Measurements from ENCODE around the gene EBP. TPM values are rescaled to one million over a fixed set of nuclear protein-coding genes. Genes with fewer than 3 reads are reported as not detected.

Gene EBP
- total and polyA plus RNA-seq, 9 of the 15 experiments (the other 6 are each of a cell fraction or from before 2014, with no cell fraction given), result 228 to 987 (median 274) TPM

DNA sequence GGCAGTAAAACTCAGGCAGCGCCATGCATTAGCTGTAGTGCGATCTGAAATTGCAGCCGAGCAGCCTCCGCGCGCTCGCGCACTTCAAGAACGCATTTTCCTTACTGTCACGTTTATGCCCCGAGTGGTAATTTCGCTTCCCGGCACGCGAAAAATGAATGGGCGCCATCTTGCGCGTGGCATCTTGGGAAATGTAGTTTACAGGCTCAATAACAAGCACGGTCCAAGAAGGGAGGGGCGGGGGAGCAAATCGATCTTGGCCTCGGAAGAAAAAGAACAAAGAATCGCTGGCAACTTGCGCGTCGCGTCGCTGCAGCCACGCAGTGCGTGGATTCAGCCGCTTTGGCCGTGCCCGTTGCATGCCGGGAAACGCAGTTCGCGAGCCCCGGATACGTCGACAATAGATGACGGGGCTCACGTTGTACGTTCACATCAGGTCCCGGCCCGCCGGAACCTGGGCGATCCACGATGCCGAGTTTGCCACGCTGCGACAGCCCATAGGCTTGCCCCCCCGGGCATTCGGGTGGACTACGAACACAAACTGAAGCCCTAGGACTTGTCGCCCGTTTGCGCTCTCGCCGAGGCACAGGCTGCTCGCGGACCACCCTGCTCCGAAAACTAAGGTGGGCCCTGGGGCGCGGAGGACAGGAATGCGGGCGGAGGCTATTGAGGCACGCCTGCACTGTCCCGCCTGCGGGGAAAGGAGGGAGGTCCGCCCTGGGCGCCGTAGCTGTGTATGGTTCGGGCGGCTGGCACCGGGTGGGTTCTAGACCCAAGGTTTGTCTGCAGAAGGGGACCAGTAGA, 45.6 kb upstream of the EBP start, which contains the start of gene FTSJ1 (continued):
- TF ChIP-seq, protein P1, sequence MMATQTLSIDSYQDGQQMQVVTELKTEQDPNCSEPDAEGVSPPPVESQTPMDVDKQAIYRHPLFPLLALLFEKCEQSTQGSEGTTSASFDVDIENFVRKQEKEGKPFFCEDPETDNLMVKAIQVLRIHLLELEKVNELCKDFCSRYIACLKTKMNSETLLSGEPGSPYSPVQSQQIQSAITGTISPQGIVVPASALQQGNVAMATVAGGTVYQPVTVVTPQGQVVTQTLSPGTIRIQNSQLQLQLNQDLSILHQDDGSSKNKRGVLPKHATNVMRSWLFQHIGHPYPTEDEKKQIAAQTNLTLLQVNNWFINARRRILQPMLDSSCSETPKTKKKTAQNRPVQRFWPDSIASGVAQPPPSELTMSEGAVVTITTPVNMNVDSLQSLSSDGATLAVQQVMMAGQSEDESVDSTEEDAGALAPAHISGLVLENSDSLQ (IDR thresholded peaks at IDR 0.05), result 0 out of 2 replicates have a peak, but pooled peaks have one; percentile 31
- TF ChIP-seq ESRRA (IDR thresholded peaks at IDR 0.05; ENCODE audit: borderline replicate concordance, low read depth) (0 out of 2 replicates have a peak, but pooled peaks have one; percentile 24), XRCC4 (IDR thresholded peaks at IDR 0.05; ENCODE audit: extremely low read depth, insufficient read depth, insufficient read length) (no peak), SAFB2 (IDR thresholded peaks at IDR 0.05; ENCODE audit: borderline replicate concordance, low read depth, low read length, severe bottlenecking) (no peak), ATF7 (IDR thresholded peaks at IDR 0.05) (peak; percentile 80), DACH1 (IDR thresholded peaks at IDR 0.05; ENCODE audit: partially characterized antibody) (no peak)
- TF ChIP-seq, protein P2, sequence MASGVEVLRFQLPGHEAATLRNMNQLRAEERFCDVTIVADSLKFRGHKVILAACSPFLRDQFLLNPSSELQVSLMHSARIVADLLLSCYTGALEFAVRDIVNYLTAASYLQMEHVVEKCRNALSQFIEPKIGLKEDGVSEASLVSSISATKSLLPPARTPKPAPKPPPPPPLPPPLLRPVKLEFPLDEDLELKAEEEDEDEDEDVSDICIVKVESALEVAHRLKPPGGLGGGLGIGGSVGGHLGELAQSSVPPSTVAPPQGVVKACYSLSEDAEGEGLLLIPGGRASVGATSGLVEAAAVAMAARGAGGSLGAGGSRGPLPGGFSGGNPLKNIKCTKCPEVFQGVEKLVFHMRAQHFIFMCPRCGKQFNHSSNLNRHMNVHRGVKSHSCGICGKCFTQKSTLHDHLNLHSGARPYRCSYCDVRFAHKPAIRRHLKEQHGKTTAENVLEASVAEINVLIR (CRISPR knock-in tag; IDR thresholded peaks at IDR 0.05), result peak; percentile 70
- TF ChIP-seq, protein P3, sequence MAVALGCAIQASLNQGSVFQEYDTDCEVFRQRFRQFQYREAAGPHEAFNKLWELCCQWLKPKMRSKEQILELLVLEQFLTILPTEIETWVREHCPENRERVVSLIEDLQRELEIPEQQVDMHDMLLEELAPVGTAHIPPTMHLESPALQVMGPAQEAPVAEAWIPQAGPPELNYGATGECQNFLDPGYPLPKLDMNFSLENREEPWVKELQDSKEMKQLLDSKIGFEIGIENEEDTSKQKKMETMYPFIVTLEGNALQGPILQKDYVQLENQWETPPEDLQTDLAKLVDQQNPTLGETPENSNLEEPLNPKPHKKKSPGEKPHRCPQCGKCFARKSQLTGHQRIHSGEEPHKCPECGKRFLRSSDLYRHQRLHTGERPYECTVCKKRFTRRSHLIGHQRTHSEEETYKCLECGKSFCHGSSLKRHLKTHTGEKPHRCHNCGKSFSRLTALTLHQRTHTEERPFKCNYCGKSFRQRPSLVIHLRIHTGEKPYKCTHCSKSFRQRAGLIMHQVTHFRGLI (CRISPR knock-in tag; IDR thresholded peaks at IDR 0.05), result no peak
- TF ChIP-seq, protein P4, sequence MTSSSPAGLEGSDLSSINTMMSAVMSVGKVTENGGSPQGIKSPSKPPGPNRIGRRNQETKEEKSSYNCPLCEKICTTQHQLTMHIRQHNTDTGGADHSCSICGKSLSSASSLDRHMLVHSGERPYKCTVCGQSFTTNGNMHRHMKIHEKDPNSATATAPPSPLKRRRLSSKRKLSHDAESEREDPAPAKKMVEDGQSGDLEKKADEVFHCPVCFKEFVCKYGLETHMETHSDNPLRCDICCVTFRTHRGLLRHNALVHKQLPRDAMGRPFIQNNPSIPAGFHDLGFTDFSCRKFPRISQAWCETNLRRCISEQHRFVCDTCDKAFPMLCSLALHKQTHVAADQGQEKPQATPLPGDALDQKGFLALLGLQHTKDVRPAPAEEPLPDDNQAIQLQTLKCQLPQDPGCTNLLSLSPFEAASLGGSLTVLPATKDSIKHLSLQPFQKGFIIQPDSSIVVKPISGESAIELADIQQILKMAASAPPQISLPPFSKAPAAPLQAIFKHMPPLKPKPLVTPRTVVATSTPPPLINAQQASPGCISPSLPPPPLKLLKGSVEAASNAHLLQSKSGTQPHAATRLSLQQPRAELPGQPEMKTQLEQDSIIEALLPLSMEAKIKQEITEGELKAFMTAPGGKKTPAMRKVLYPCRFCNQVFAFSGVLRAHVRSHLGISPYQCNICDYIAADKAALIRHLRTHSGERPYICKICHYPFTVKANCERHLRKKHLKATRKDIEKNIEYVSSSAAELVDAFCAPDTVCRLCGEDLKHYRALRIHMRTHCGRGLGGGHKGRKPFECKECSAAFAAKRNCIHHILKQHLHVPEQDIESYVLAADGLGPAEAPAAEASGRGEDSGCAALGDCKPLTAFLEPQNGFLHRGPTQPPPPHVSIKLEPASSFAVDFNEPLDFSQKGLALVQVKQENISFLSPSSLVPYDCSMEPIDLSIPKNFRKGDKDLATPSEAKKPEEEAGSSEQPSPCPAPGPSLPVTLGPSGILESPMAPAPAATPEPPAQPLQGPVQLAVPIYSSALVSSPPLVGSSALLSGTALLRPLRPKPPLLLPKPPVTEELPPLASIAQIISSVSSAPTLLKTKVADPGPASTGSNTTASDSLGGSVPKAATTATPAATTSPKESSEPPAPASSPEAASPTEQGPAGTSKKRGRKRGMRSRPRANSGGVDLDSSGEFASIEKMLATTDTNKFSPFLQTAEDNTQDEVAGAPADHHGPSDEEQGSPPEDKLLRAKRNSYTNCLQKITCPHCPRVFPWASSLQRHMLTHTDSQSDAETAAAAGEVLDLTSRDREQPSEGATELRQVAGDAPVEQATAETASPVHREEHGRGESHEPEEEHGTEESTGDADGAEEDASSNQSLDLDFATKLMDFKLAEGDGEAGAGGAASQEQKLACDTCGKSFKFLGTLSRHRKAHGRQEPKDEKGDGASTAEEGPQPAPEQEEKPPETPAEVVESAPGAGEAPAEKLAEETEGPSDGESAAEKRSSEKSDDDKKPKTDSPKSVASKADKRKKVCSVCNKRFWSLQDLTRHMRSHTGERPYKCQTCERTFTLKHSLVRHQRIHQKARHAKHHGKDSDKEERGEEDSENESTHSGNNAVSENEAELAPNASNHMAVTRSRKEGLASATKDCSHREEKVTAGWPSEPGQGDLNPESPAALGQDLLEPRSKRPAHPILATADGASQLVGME (CRISPR knock-in tag; IDR thresholded peaks at IDR 0.05), result no peak
- TF ChIP-seq, protein P5, sequence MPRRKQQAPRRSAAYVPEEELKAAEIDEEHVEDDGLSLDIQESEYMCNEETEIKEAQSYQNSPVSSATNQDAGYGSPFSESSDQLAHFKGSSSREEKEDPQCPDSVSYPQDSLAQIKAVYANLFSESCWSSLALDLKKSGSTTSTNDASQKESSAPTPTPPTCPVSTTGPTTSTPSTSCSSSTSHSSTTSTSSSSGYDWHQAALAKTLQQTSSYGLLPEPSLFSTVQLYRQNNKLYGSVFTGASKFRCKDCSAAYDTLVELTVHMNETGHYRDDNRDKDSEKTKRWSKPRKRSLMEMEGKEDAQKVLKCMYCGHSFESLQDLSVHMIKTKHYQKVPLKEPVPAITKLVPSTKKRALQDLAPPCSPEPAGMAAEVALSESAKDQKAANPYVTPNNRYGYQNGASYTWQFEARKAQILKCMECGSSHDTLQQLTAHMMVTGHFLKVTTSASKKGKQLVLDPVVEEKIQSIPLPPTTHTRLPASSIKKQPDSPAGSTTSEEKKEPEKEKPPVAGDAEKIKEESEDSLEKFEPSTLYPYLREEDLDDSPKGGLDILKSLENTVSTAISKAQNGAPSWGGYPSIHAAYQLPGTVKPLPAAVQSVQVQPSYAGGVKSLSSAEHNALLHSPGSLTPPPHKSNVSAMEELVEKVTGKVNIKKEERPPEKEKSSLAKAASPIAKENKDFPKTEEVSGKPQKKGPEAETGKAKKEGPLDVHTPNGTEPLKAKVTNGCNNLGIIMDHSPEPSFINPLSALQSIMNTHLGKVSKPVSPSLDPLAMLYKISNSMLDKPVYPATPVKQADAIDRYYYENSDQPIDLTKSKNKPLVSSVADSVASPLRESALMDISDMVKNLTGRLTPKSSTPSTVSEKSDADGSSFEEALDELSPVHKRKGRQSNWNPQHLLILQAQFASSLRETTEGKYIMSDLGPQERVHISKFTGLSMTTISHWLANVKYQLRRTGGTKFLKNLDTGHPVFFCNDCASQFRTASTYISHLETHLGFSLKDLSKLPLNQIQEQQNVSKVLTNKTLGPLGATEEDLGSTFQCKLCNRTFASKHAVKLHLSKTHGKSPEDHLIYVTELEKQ (CRISPR knock-in tag; IDR thresholded peaks at IDR 0.05), result no peak
- TF ChIP-seq, protein P6, sequence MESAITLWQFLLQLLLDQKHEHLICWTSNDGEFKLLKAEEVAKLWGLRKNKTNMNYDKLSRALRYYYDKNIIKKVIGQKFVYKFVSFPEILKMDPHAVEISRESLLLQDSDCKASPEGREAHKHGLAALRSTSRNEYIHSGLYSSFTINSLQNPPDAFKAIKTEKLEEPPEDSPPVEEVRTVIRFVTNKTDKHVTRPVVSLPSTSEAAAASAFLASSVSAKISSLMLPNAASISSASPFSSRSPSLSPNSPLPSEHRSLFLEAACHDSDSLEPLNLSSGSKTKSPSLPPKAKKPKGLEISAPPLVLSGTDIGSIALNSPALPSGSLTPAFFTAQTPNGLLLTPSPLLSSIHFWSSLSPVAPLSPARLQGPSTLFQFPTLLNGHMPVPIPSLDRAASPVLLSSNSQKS (CRISPR knock-in tag; IDR thresholded peaks at IDR 0.05), result no peak
